IMR-90 (cell line): ENCODE results near the gene SFT2D2. TPM values are rescaled to one million over a fixed set of nuclear protein-coding genes. Genes with fewer than 3 reads are reported as not detected.

Experiments used
- ATAC-seq: fragments of 200-7000 bp; cut with Tn5 transposase; 2 replicates; pipeline ENCODE4 v1.9.1; 2020; ENCODE audit warnings: low read depth, mild to moderate bottlenecking, moderate library complexity
- BruUV-seq: library from RNA; stranded (reverse); fragments of 400-500 nt; replicated peaks from 2 replicates; lab custom pipeline; 2021; lab: Mats Ljungman, UMichigan
- CTCF ChIA-PET: fragments of 300-600 bp; formaldehyde crosslinking; extraction: SDS; loops from one replicate; lab custom pipeline; 2021; ENCODE audit warnings: antibody characterized with exemption; lab: Yijun Ruan, JAX
- POLR2A ChIA-PET: fragments of 300-600 bp; sonication (Branson Sonifier 250); formaldehyde crosslinking; loops from one replicate; lab custom pipeline; 2022; ENCODE audit warnings: antibody characterized with exemption; ENCODE audit not compliant: unreplicated experiment; lab: Charles Lee
- DNase-seq: peaks from one replicate; pipeline ENCODE4 v3.0.0; 2013
- H2AFZ ChIP-seq: replicated peaks from 2 replicates; pipeline ENCODE3; 2013; ENCODE audit warnings: low read length, mild to moderate bottlenecking; ENCODE audit not compliant: poor library complexity
- H2AK5ac ChIP-seq: 2 replicates; pipeline ENCODE4 v1.6.1; 2013; ENCODE audit warnings: low read depth, low read length, inconsistent platforms
- H2AK9ac ChIP-seq: replicated peaks from 2 replicates; pipeline ENCODE3; 2013; ENCODE audit warnings: mild to moderate bottlenecking, low read depth, low read length, moderate library complexity; ENCODE audit not compliant: poor library complexity
- H2BK120ac ChIP-seq: 2 replicates; pipeline ENCODE4 v1.6.1; 2013; ENCODE audit warnings: low read depth, low read length, inconsistent platforms
- H2BK15ac ChIP-seq: 3 replicates; pipeline ENCODE4 v1.6.1; 2013; ENCODE audit warnings: low read depth, low read length, inconsistent platforms
- H2BK20ac ChIP-seq: 2 replicates; pipeline ENCODE4 v1.6.1; 2013; ENCODE audit warnings: low read depth, mild to moderate bottlenecking, inconsistent platforms, low read length, moderate library complexity
- H2BK5ac ChIP-seq: 2 replicates; pipeline ENCODE4 v1.6.1; 2013; ENCODE audit warnings: mild to moderate bottlenecking, low read depth, low read length, inconsistent platforms; ENCODE audit not compliant: poor library complexity, severe bottlenecking
- H3K14ac ChIP-seq: replicated peaks from 2 replicates; pipeline ENCODE4 v1.6.1; 2013; ENCODE audit warnings: low read depth, low read length, inconsistent platforms
- H3K18ac ChIP-seq: 2 replicates; pipeline ENCODE4 v1.6.1; 2013; ENCODE audit warnings: low read depth, low read length, control low read depth
- H3K23ac ChIP-seq: 2 replicates; pipeline ENCODE4 v1.6.1; 2013; ENCODE audit warnings: low read depth, low read length, inconsistent platforms
- H3K27ac ChIP-seq: 2 replicates; pipeline ENCODE4 v1.5.1; 2013; ENCODE audit warnings: mild to moderate bottlenecking, control low read depth, low read length; ENCODE audit not compliant: insufficient read depth
- H3K27me3 ChIP-seq: 2 replicates; pipeline ENCODE4 v1.6.1; 2013; ENCODE audit warnings: low read length; ENCODE audit not compliant: control insufficient read depth, insufficient read depth
- H3K36me3 ChIP-seq: 2 replicates; pipeline ENCODE4 v1.6.1; 2013; ENCODE audit warnings: low read length, mixed read lengths; ENCODE audit not compliant: control insufficient read depth, insufficient read depth
- H3K4ac ChIP-seq: 2 replicates; pipeline ENCODE4 v1.6.1; 2013; ENCODE audit warnings: low read depth, low read length, inconsistent platforms
- H3K4me1 ChIP-seq: 2 replicates; pipeline ENCODE4 v1.6.1; 2013; ENCODE audit warnings: low read length, mixed read lengths; ENCODE audit not compliant: control insufficient read depth, insufficient read depth
- H3K4me2 ChIP-seq: 2 replicates; pipeline ENCODE4 v1.6.1; 2013; ENCODE audit warnings: low read depth, mild to moderate bottlenecking, control low read depth, low read length, moderate library complexity
- H3K4me3 ChIP-seq: 2 replicates; pipeline ENCODE4 v1.5.1; 2013; ENCODE audit warnings: low read depth, mild to moderate bottlenecking, control low read depth, low read length, moderate library complexity; ENCODE audit not compliant: insufficient read depth
- H3K56ac ChIP-seq: 2 replicates; pipeline ENCODE4 v1.6.1; 2013; ENCODE audit warnings: low read length, inconsistent platforms; ENCODE audit not compliant: insufficient read depth; ENCODE audit errors: extremely low read depth
- H3K79me1 ChIP-seq, 2 experiments: 2 replicates each; pipeline ENCODE4 v1.6.1; 2013; ENCODE audit warnings: low read length in 2 of 2, inconsistent platforms in 1 of 2, low read depth in 1 of 2
- H3K9ac ChIP-seq: 2 replicates; pipeline ENCODE4 v1.6.1; 2013; ENCODE audit warnings: low read depth, low read length, control low read depth
- H3K9me1 ChIP-seq: 2 replicates; pipeline ENCODE4 v1.6.1; 2013; ENCODE audit warnings: low read length, inconsistent platforms; ENCODE audit not compliant: insufficient read depth
- H3K9me3 ChIP-seq: 2 replicates; pipeline ENCODE4 v1.6.1; 2013; ENCODE audit warnings: low read length; ENCODE audit not compliant: control insufficient read depth, insufficient read depth
- H4K20me1 ChIP-seq: 2 replicates; pipeline ENCODE4 v1.6.1; 2013; ENCODE audit warnings: low read length, inconsistent platforms; ENCODE audit not compliant: insufficient read depth
- H4K5ac ChIP-seq: 2 replicates; pipeline ENCODE4 v1.6.1; 2013; ENCODE audit warnings: mild to moderate bottlenecking, low read depth, low read length, control low read depth
- H4K8ac ChIP-seq, 2 experiments: 2 replicates each; pipeline ENCODE4 v1.6.1; 2013; ENCODE audit warnings: low read depth in 2 of 2, low read length in 2 of 2, control low read depth in 1 of 2, inconsistent platforms in 1 of 2
- H4K91ac ChIP-seq: 2 replicates; pipeline ENCODE4 v1.6.1; 2013; ENCODE audit warnings: low read depth, low read length, inconsistent platforms; ENCODE audit not compliant: insufficient read depth
- MAZ ChIP-seq: IDR thresholded peaks from 2 replicates; pipeline ENCODE4 v1.6.1; 2012; ENCODE audit warnings: low read depth, mild to moderate bottlenecking, low read length, improper control_type of control experiment, moderate library complexity, borderline replicate concordance
- POLR2A ChIP-seq: IDR thresholded peaks from 2 replicates; pipeline ENCODE4 v1.6.1; 2012; ENCODE audit warnings: mild to moderate bottlenecking, low read depth, low read length
- RCOR1 ChIP-seq: IDR thresholded peaks from 2 replicates; pipeline ENCODE4 v1.6.1; 2012; ENCODE audit warnings: mild to moderate bottlenecking, low read length, improper control_type of control experiment; ENCODE audit not compliant: insufficient replicate concordance
- RFX5 ChIP-seq: IDR thresholded peaks from 2 replicates; pipeline ENCODE4 v1.8.0; 2012; ENCODE audit warnings: low read depth, mild to moderate bottlenecking, low read length, moderate library complexity
- WGBS, 2 experiments: methylation state at CpG; one replicate each; pipeline versions ENCODE4 v1.1.5 to v1.1.7; 2013; ENCODE audit warnings: missing lambda C conversion rate in 2 of 2; ENCODE audit not compliant: insufficient read length in 1 of 2; ENCODE audit errors: extremely low coverage in 2 of 2; 5-methylcytosine and 5-hydroxymethylcytosine counted together
- dilution Hi-C: fragments of 300-500 bp; cut with HindIII; formaldehyde crosslinking; loops from one replicate; pipeline ENCODE4 v1.14.3; 2018; ENCODE audit warnings: low sequenced_read_pairs; ENCODE audit not compliant: unreplicated experiment
- in situ Hi-C: fragments of 300-500 bp; cut with MboI; formaldehyde crosslinking; loops from 3 replicates; pipeline ENCODE4 v1.14.3; 2019; ENCODE audit warnings: low sequenced_read_pairs, inconsistent platforms, mixed read lengths
- intact Hi-C: fragments of 100-400 bp; cut with micrococcal nuclease; formaldehyde crosslinking; loops from 2 replicates; pipeline ENCODE4 v1.10.0; 2022
- polyA plus RNA-seq, 3 experiments: library from polyadenylated mRNA; depleted of rRNA; stranded (reverse); fragments of >200 nt; gene quantifications; 2 replicates each; pipeline ENCODE4 v1.2.3, GENCODE V29; 2012; ENCODE audit warnings: low replicate concordance in 1 of 3
- total RNA-seq: library from RNA; depleted of rRNA; stranded (reverse); fragments of >200 nt; gene quantifications from 2 replicates; pipeline ENCODE4 v1.2.3, GENCODE V29; 2012

SFT2D2 gene
- total and polyA plus RNA-seq, 2 of the 4 experiments (the other 2 are of a cell fraction) = 11.1 to 37.6 TPM

- Histone ChIP-seq H3K27ac (no peak overlapping the region), H3K4ac (no peak overlapping the region), H3K9ac (no peak overlapping the region), H2BK20ac (no peak overlapping the region), H2AFZ (peak overlapping the region; percentile 43), H4K5ac (no peak overlapping the region), H3K4me1 (peaks cover 3% of the 10 kb centered on the region), H3K4me2 (no peak overlapping the region), H3K56ac (no peak overlapping the region), H3K4me3 (no peak overlapping the region), H2AK9ac (no peak overlapping the region), H4K8ac (no peak overlapping the region), H2BK15ac (no peak overlapping the region), H2BK120ac (no peak overlapping the region), H3K14ac (no peak overlapping the region), H2AK5ac (no peak overlapping the region), H3K79me1 (peaks cover 3 to 11% of the 10 kb centered on the region in 2 experiments; a peak in 2 of 4 replicates), H3K27me3 (no peaks in the 10 kb centered on the region), H3K18ac (no peak overlapping the region), H4K20me1 (no peaks in the 10 kb centered on the region), H3K9me1 (peaks cover 10% of the 10 kb centered on the region), H4K91ac (no peak overlapping the region), H2BK5ac (no peak overlapping the region), H3K9me3 (peaks cover 4% of the 10 kb centered on the region), H3K36me3 (no peaks in the 10 kb centered on the region), H3K23ac (no peak overlapping the region)
- DNase-seq (no peak), ATAC-seq (no peak)
- WGBS, 2 experiments = 83% methylated on average over 2 of the region's 3 CpGs; no CpG with 5 or more reads in 1 of the 2 experiments
- dilution Hi-C loops (no loop called here), intact Hi-C loops (no loop called here), in situ Hi-C loops (no loop called here)
- BruUV-seq = no TSS peak
- ChIA-PET CTCF (interaction anchor here (0.6 kb wide), 1 partner anchor 656 kb away, joined by 3 read pairs; no protein-coding TSS in a partner anchor), POLR2A (no interaction called here)
- TF ChIP-seq POLR2A (no peak), RFX5 (no peak), MAZ (no peak), RCOR1 (no peak)
These were observed 34.6 kb downstream of the SFT2D2 start for GRCh38 chr1:168260393-168260792.
